Measurements from ENCODE around the gene WHAMM. TPM values are rescaled to one million over a fixed set of nuclear protein-coding genes. Genes with fewer than 3 reads are reported as not detected.

Gene WHAMM
- total RNA-seq, 4 donors from 2014 or later: 8.8 to 12.2 (median 11.8) TPM

- H3K36me3 ChIP-seq: peaks cover 61 to 62% of the 10 kb centered on the region in 2 donors
- 86 to 91% methylated on average over 5 of the region's 5 CpGs for WGBS, 2 donors
- no peaks in the 10 kb centered on the region for H3K9me3 ChIP-seq
- H3K4me3 ChIP-seq (replicated peaks in 1 of 3): no peak overlapping the region
- no peak for DNase-seq
- no peak overlapping the region for H3K27ac ChIP-seq
- TF ChIP-seq CTCF (IDR thresholded peaks at IDR 0.05) (no peak), POLR2A (IDR thresholded peaks at IDR 0.05) (no peak)
- no peaks in the 10 kb centered on the region for H3K4me1 ChIP-seq
- no peaks in the 10 kb centered on the region for H3K27me3 ChIP-seq
- intact Hi-C loops (cut with DNase I): no loop called here
Observed at GRCh38 chr15:82823049-82823448, 13.6 kb downstream of the WHAMM start.

GRCh38 chr15:82828075-82828474 lies 18.6 kb downstream of the WHAMM start:
- Histone ChIP-seq H3K27ac (no peak overlapping the region), H3K36me3 (peaks cover 79 to 83% of the 10 kb centered on the region in 2 donors), H3K4me3 (replicated peaks in 1 of 3) (no peak overlapping the region), H3K9me3 (no peaks in the 10 kb centered on the region), H3K4me1 (no peaks in the 10 kb centered on the region), H3K27me3 (no peaks in the 10 kb centered on the region)
- TF ChIP-seq CTCF (IDR thresholded peaks at IDR 0.05) (no peak), POLR2A (IDR thresholded peaks at IDR 0.05) (no peak)
- WGBS, 2 donors: 67 to 85% methylated on average over 1 of the region's 1 CpG
- DNase-seq: no peak
- intact Hi-C loops (cut with DNase I): no loop called here

DNA sequence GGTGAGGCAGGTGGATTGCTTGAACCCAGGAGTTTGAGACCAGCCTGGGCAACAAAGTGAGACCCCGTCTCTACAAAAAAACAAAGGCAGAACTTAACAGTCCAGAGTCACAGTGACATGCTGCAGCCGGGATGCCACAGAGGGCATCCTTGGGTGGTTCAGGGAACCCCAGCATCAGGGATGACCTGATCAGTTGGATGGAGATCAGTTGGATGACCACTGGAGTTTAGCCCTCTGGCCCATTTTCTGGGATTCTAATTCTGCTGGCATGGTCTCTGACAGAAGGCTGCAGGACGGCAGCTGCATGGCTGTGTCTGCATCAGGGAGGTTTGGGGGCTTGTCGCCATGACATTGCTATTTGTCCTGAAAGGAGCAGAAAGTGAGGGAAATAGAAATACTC lies 19.8 kb downstream of the WHAMM start:
- intact Hi-C loops (cut with DNase I): no loop called here
- Histone ChIP-seq H3K27me3 (no peaks in the 10 kb centered on the region), H3K27ac (no peak overlapping the region), H3K36me3 (peaks cover 81 to 85% of the 10 kb centered on the region in 2 donors), H3K4me1 (no peaks in the 10 kb centered on the region), H3K9me3 (no peaks in the 10 kb centered on the region), H3K4me3 (replicated peaks in 1 of 3) (no peak overlapping the region)
- TF ChIP-seq POLR2A (IDR thresholded peaks at IDR 0.05): no peak
- no peak for TF ChIP-seq CTCF (IDR thresholded peaks at IDR 0.05)
- 87 to 97% methylated on average over 4 of the region's 4 CpGs for WGBS, 2 donors
- no peak for DNase-seq

GRCh38 chr15:82830427-82831173 lies 21.2 kb downstream of the WHAMM start:
- no peak for DNase-seq
- TF ChIP-seq POLR2A (IDR thresholded peaks at IDR 0.05): no peak
- no peak for TF ChIP-seq CTCF (IDR thresholded peaks at IDR 0.05)
- Histone ChIP-seq H3K27ac (no peak overlapping the region), H3K4me1 (no peaks in the 10 kb centered on the region), H3K27me3 (no peaks in the 10 kb centered on the region), H3K36me3 (peaks cover 81 to 87% of the 10 kb centered on the region in 2 donors), H3K9me3 (no peaks in the 10 kb centered on the region), H3K4me3 (replicated peaks in 1 of 3) (no peak overlapping the region)
- 91 to 94% methylated on average over 18 of the region's 18 CpGs for WGBS, 2 donors
- intact Hi-C loops (cut with DNase I): no loop called here

DNA sequence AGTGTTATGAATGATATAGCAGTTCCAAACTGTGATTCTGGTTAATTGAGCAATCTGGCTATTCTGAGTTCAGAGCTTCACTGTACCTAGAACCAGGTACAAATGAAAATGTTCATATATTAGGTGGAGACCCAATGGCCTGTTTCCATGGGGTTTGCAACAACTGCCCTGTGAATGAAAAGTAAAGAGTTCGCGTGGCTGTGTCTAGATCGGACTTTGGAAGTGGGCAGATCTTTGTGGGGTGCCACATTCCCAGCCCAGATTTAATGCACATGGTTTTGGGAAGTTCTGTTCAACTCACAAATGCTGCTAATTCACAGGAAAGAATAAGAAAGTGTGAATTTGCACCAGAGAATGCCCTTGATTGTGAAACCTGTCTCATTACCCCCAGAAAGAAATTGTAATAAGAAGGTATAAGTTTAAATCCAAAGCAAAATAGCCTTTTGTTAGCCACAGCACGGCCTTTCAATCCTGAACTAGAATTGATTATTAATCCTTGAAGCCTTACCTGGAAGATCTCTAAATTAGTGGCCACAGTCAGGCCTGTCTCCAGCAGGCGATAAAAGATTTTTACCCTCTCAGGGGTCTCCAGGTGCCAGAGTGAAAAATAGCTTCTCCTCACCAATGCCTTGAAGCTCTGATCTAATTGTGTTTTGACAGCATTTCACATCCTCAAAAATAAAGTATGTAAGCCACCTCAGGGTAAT lies 22.6 kb downstream of the WHAMM start:
- H3K9me3 ChIP-seq: no peaks in the 10 kb centered on the region
- H3K4me3 ChIP-seq (replicated peaks in 1 of 3): no peak overlapping the region
- H3K36me3 ChIP-seq: peaks cover 84 to 88% of the 10 kb centered on the region in 2 donors
- intact Hi-C loops (cut with DNase I): no loop called here
- TF ChIP-seq CTCF (IDR thresholded peaks at IDR 0.05): no peak
- no peak for DNase-seq
- no peaks in the 10 kb centered on the region for H3K27me3 ChIP-seq
- WGBS, 2 donors: 93 to 95% methylated on average over 5 of the region's 5 CpGs
- no peak overlapping the region for H3K27ac ChIP-seq
- H3K4me1 ChIP-seq: no peaks in the 10 kb centered on the region
